ENCODE measurements around the gene NOSTRIN.

Gene NOSTRIN

GRCh38 chr2:168903888-168904287 lies 101.5 kb downstream of the NOSTRIN start:
- H3K4me3 ChIP-seq (ENCODE audit: low read depth, low read length) = no peak overlapping the region
- TF ChIP-seq MYC (IDR thresholded peaks at IDR 0.05; ENCODE audit: low read depth, low read length) (no peak), CTCF (IDR thresholded peaks at IDR 0.05; ENCODE audit: low read depth, low read length) (no peak)
- DNase-seq (ENCODE audit: low read depth) = no peak

- no peak overlapping the region for H3K4me3 ChIP-seq (ENCODE audit: low read depth, low read length)
- TF ChIP-seq POLR2A (IDR thresholded peaks at IDR 0.05; ENCODE audit: extremely low read depth, insufficient read length) (no peak), MYC (IDR thresholded peaks at IDR 0.05; ENCODE audit: low read depth, low read length) (no peak), MAX (IDR thresholded peaks at IDR 0.05; ENCODE audit: low read depth, low read length) (no peak), CTCF (IDR thresholded peaks at IDR 0.05; ENCODE audit: low read depth, low read length) (no peak)
- DNase-seq (ENCODE audit: low read depth) = no peak
Measured at GRCh38 chr2:168904358-168904757, 101.9 kb downstream of the NOSTRIN start.

GRCh38 chr2:168907940-168908662 lies 105.7 kb downstream of the NOSTRIN start:
- TF ChIP-seq CTCF (IDR thresholded peaks at IDR 0.05; ENCODE audit: low read depth, low read length) = no peak
- no peak for TF ChIP-seq POLR2A (IDR thresholded peaks at IDR 0.05; ENCODE audit: extremely low read depth, insufficient read length)
- no peak for TF ChIP-seq MAX (IDR thresholded peaks at IDR 0.05; ENCODE audit: low read depth, low read length)
- no peak for TF ChIP-seq MYC (IDR thresholded peaks at IDR 0.05; ENCODE audit: low read depth, low read length)
- H3K4me3 ChIP-seq (ENCODE audit: low read depth, low read length) = no peak overlapping the region
- DNase-seq (ENCODE audit: low read depth) = no peak

GRCh38 chr2:168910330-168910729 lies 107.9 kb downstream of the NOSTRIN start:
- TF ChIP-seq CTCF (IDR thresholded peaks at IDR 0.05; ENCODE audit: low read depth, low read length) = no peak
- no peak for TF ChIP-seq MYC (IDR thresholded peaks at IDR 0.05; ENCODE audit: low read depth, low read length)
- TF ChIP-seq POLR2A (IDR thresholded peaks at IDR 0.05; ENCODE audit: extremely low read depth, insufficient read length) = no peak
- no peak for TF ChIP-seq MAX (IDR thresholded peaks at IDR 0.05; ENCODE audit: low read depth, low read length)
- DNase-seq (ENCODE audit: low read depth) = no peak
- H3K4me3 ChIP-seq (ENCODE audit: low read depth, low read length) = no peak overlapping the region

- H3K4me3 ChIP-seq (ENCODE audit: low read depth, low read length) = no peak overlapping the region
- TF ChIP-seq POLR2A (IDR thresholded peaks at IDR 0.05; ENCODE audit: extremely low read depth, insufficient read length) (no peak), CTCF (IDR thresholded peaks at IDR 0.05; ENCODE audit: low read depth, low read length) (no peak), MYC (IDR thresholded peaks at IDR 0.05; ENCODE audit: low read depth, low read length) (no peak), MAX (IDR thresholded peaks at IDR 0.05; ENCODE audit: low read depth, low read length) (no peak)
- peak; percentile 11 for DNase-seq (ENCODE audit: low read depth)
Measured at GRCh38 chr2:168912466-168912865, 110.0 kb downstream of the NOSTRIN start.
